GM12878 (cell line): ENCODE data around the gene PRICKLE4. TPM values are rescaled to one million over a fixed set of nuclear protein-coding genes. Genes with fewer than 3 reads are reported as not detected.

Source experiments
- EP300 ChIP-seq, 2 experiments: fragments of 150-350 bp in 1 of 2; IDR thresholded peaks; 2 replicates each; pipeline ENCODE4 v1.6.1; 2011 to 2012; ENCODE audit warnings: low read depth in 2 of 2, low read length in 2 of 2, borderline replicate concordance in 1 of 2, improper control_type of control experiment in 1 of 2, inconsistent platforms in 1 of 2; ENCODE audit not compliant: control insufficient read depth in 1 of 2
- JUNB ChIP-seq: IDR thresholded peaks from 2 replicates; pipeline ENCODE4 v1.6.1; 2016; ENCODE audit warnings: antibody characterized with exemption, mild to moderate bottlenecking
- NFXL1 ChIP-seq: fragments of 450-650 bp; IDR thresholded peaks from 2 replicates; pipeline ENCODE4 v1.6.1; 2017; ENCODE audit warnings: antibody characterized with exemption, mild to moderate bottlenecking, borderline replicate concordance
- PAX8 ChIP-seq: fragments of 450-650 bp; IDR thresholded peaks from 2 replicates; pipeline ENCODE4 v1.6.1; 2017; ENCODE audit warnings: mild to moderate bottlenecking, moderate library complexity
- POLR2AphosphoS5 ChIP-seq: IDR thresholded peaks from 2 replicates; pipeline ENCODE4 v1.6.1; 2011; ENCODE audit warnings: mild to moderate bottlenecking, low read length, inconsistent platforms
- ZNF217 ChIP-seq: fragments of 450-650 bp; IDR thresholded peaks from 2 replicates; pipeline ENCODE4 v1.6.1; 2017; ENCODE audit warnings: antibody characterized with exemption, mild to moderate bottlenecking
- polyA plus RNA-seq, 11 experiments: library from polyadenylated mRNA; depleted of rRNA in 4 of 11; unstranded in 6 of 11; stranded (reverse) in 5 of 11; fragments of >200 nt; fragmentation: Nextera tagmentation in 4 of 11; fragmentation: Illumina TruSeq in 1 of 11; extraction: Ambion mirVana in 4 of 11; extraction: Trizol in 1 of 11; gene quantifications; 1 replicate in 1 of 11; 2 replicates in 10 of 11; pipeline versions ENCODE4 v1.2.1 to v1.2.3, GENCODE V29; 2011 to 2016; ENCODE audit warnings: inconsistent platforms in 2 of 11, missing spikeins in 2 of 11, low read depth in 1 of 11
- total RNA-seq, 4 experiments: library from RNA; depleted of rRNA in 3 of 4; stranded (reverse); fragments of >200 nt in 3 of 4; fragmentation: Illumina TruSeq in 1 of 4; extraction: Trizol in 1 of 4; gene quantifications; 2 replicates each; pipeline versions ENCODE4 v1.2.1 to v1.2.3, GENCODE V29; 2013 to 2021
- TF ChIP-seq, protein P1 (sequence below): fragments of 450-650 bp; IDR thresholded peaks from 2 replicates; pipeline ENCODE4 v1.6.1; 2017; ENCODE audit warnings: mild to moderate bottlenecking
- TF ChIP-seq, protein P2 (sequence below): IDR thresholded peaks from 2 replicates; pipeline ENCODE4 v1.6.1; 2012; ENCODE audit warnings: mild to moderate bottlenecking, low read depth, low read length
- TF ChIP-seq, protein P3 (sequence below), 3 experiments: IDR thresholded peaks in 2 of 3; conservative IDR thresholded peaks in 1 of 3; 2 replicates each; pipeline ENCODE4 v1.5.1; 2011; ENCODE audit warnings: low read depth in 3 of 3, low read length in 3 of 3, mild to moderate bottlenecking in 3 of 3, control low read depth in 2 of 3, moderate library complexity in 2 of 3, inconsistent platforms in 1 of 3, mixed read lengths in 1 of 3; ENCODE audit not compliant: control insufficient read depth in 2 of 3, insufficient read depth in 1 of 3; ENCODE audit errors: extremely low read depth in 1 of 3
- TF ChIP-seq, protein P4 (sequence below): fragments of 450-650 bp; IDR thresholded peaks from 2 replicates; pipeline ENCODE4 v1.6.1; 2014; ENCODE audit warnings: mild to moderate bottlenecking

Gene PRICKLE4
- total and polyA plus RNA-seq, 10 of the 15 experiments (the other 5 are each of a cell fraction or from before 2014, with no cell fraction given): 0.33 to 0.85 (median 0.35) TPM; not detected in 7

DNA sequence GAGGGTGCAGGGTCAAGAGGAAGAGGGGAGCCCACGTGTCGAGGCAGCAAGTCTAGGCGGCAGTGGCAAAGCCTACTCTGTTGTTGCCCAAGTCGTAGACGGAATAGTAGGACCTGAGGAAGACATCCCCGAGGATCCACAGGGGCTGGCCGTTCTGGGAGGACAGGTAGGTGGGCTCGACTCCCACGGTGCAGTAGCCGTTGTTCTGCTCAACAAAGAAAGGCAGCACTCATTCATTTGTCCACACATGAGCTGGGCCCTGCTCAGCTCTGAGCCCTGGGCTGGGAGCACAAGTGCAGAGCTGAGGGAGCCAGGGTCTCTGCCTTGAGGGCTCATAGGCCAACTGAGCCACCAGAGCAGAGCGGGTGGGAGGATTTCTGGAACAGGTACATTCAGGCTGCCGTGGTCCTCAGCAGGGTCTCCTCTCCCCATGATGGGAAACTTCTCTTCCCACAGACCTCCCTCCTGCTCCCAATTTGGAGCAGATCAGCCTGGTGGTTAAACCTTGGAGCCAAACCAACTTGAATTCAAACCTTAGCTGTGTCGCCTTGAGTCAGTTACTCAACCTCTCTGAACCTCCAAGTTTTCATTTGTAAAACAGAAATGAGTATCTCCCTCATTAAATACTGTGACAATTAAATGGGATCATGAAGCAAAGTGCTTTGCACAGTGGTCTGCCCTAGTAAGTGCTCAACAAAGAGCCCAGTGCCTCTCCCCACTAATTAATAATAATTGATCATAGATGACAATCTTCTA lies 43.6 kb upstream of the PRICKLE4 start (continued):
- TF ChIP-seq, protein P1, sequence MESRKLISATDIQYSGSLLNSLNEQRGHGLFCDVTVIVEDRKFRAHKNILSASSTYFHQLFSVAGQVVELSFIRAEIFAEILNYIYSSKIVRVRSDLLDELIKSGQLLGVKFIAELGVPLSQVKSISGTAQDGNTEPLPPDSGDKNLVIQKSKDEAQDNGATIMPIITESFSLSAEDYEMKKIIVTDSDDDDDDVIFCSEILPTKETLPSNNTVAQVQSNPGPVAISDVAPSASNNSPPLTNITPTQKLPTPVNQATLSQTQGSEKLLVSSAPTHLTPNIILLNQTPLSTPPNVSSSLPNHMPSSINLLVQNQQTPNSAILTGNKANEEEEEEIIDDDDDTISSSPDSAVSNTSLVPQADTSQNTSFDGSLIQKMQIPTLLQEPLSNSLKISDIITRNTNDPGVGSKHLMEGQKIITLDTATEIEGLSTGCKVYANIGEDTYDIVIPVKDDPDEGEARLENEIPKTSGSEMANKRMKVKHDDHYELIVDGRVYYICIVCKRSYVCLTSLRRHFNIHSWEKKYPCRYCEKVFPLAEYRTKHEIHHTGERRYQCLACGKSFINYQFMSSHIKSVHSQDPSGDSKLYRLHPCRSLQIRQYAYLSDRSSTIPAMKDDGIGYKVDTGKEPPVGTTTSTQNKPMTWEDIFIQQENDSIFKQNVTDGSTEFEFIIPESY: no peak
- TF ChIP-seq, protein P2, sequence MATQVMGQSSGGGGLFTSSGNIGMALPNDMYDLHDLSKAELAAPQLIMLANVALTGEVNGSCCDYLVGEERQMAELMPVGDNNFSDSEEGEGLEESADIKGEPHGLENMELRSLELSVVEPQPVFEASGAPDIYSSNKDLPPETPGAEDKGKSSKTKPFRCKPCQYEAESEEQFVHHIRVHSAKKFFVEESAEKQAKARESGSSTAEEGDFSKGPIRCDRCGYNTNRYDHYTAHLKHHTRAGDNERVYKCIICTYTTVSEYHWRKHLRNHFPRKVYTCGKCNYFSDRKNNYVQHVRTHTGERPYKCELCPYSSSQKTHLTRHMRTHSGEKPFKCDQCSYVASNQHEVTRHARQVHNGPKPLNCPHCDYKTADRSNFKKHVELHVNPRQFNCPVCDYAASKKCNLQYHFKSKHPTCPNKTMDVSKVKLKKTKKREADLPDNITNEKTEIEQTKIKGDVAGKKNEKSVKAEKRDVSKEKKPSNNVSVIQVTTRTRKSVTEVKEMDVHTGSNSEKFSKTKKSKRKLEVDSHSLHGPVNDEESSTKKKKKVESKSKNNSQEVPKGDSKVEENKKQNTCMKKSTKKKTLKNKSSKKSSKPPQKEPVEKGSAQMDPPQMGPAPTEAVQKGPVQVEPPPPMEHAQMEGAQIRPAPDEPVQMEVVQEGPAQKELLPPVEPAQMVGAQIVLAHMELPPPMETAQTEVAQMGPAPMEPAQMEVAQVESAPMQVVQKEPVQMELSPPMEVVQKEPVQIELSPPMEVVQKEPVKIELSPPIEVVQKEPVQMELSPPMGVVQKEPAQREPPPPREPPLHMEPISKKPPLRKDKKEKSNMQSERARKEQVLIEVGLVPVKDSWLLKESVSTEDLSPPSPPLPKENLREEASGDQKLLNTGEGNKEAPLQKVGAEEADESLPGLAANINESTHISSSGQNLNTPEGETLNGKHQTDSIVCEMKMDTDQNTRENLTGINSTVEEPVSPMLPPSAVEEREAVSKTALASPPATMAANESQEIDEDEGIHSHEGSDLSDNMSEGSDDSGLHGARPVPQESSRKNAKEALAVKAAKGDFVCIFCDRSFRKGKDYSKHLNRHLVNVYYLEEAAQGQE: no peak
- TF ChIP-seq, protein P3, sequence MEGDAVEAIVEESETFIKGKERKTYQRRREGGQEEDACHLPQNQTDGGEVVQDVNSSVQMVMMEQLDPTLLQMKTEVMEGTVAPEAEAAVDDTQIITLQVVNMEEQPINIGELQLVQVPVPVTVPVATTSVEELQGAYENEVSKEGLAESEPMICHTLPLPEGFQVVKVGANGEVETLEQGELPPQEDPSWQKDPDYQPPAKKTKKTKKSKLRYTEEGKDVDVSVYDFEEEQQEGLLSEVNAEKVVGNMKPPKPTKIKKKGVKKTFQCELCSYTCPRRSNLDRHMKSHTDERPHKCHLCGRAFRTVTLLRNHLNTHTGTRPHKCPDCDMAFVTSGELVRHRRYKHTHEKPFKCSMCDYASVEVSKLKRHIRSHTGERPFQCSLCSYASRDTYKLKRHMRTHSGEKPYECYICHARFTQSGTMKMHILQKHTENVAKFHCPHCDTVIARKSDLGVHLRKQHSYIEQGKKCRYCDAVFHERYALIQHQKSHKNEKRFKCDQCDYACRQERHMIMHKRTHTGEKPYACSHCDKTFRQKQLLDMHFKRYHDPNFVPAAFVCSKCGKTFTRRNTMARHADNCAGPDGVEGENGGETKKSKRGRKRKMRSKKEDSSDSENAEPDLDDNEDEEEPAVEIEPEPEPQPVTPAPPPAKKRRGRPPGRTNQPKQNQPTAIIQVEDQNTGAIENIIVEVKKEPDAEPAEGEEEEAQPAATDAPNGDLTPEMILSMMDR (IDR thresholded peaks at IDR 0.05 in 2 of 3, conservative IDR thresholded peaks at IDR 0.05 in 1 of 3; ENCODE audit: control insufficient read depth in 2 of 3, extremely low read depth in 1 of 3, insufficient read depth in 1 of 3, low read depth in 3 of 3, low read length in 3 of 3): no peak
- TF ChIP-seq POLR2AphosphoS5: no peak
- TF ChIP-seq ZNF217: no peak
- TF ChIP-seq, protein P4, sequence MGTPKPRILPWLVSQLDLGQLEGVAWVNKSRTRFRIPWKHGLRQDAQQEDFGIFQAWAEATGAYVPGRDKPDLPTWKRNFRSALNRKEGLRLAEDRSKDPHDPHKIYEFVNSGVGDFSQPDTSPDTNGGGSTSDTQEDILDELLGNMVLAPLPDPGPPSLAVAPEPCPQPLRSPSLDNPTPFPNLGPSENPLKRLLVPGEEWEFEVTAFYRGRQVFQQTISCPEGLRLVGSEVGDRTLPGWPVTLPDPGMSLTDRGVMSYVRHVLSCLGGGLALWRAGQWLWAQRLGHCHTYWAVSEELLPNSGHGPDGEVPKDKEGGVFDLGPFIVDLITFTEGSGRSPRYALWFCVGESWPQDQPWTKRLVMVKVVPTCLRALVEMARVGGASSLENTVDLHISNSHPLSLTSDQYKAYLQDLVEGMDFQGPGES: no peak
- no peak for TF ChIP-seq NFXL1
- TF ChIP-seq EP300 (IDR thresholded peaks at IDR 0.05; ENCODE audit: borderline replicate concordance in 1 of 2, control insufficient read depth in 1 of 2, low read depth in 2 of 2, low read length in 2 of 2): no peak
- no peak for TF ChIP-seq JUNB
- TF ChIP-seq PAX8: no peak
